GM21447 (cell line): Measurements from ENCODE around the gene TTC28.
A peak's percentile ranks its signal among the peaks of the same experiment; 100 is the strongest.

Source experiments
- ATAC-seq: cut with Tn5 transposase; IDR thresholded peaks from one replicate; pipeline ENCODE4 v1.9.1; 2021; ENCODE audit not compliant: unreplicated experiment

The TTC28 gene

GRCh38 chr22:28297504-28297903 is 382.1 kb downstream of the TTC28 start:
- peak; percentile 65 for ATAC-seq

GRCh38 chr22:28296452-28296851 is 383.2 kb downstream of the TTC28 start:
- no peak for ATAC-seq

- ATAC-seq = no peak
These were observed 396.5 kb downstream of the TTC28 start for GRCh38 chr22:28283068-28283654.

- no peak for ATAC-seq
These were observed 397.1 kb downstream of the TTC28 start for GRCh38 chr22:28282405-28283067.

GRCh38 chr22:28279888-28280287 is 399.8 kb downstream of the TTC28 start:
- ATAC-seq = no peak

GRCh38 chr22:28269277-28269676 is 410.4 kb downstream of the TTC28 start:
- ATAC-seq = no peak

GRCh38 chr22:28268850-28269249 is 410.8 kb downstream of the TTC28 start:
- no peak for ATAC-seq

- ATAC-seq = no peak
These were observed 411.5 kb downstream of the TTC28 start for GRCh38 chr22:28268171-28268570.

GRCh38 chr22:28260619-28261018 is 419.0 kb downstream of the TTC28 start:
- no peak for ATAC-seq

GRCh38 chr22:28259774-28260312 is 419.8 kb downstream of the TTC28 start:
- ATAC-seq = no peak

- no peak for ATAC-seq
These were observed 425.2 kb downstream of the TTC28 start for GRCh38 chr22:28254396-28254795.

- no peak for ATAC-seq
These were observed 427.1 kb downstream of the TTC28 start for GRCh38 chr22:28252539-28252938.

GRCh38 chr22:28250036-28250695 is 429.5 kb downstream of the TTC28 start:
- ATAC-seq = no peak

GRCh38 chr22:28249402-28249801 is 430.2 kb downstream of the TTC28 start:
- ATAC-seq = no peak

- ATAC-seq = no peak
These were observed 431.8 kb downstream of the TTC28 start for GRCh38 chr22:28247667-28248363.

- no peak for ATAC-seq
These were observed 432.5 kb downstream of the TTC28 start for GRCh38 chr22:28247136-28247535.

GRCh38 chr22:28246397-28246796 is 433.2 kb downstream of the TTC28 start:
- ATAC-seq = no peak

GRCh38 chr22:28245579-28246224 is 433.9 kb downstream of the TTC28 start:
- ATAC-seq = no peak

- no peak for ATAC-seq
These were observed 434.9 kb downstream of the TTC28 start for GRCh38 chr22:28244757-28245156.

- no peak for ATAC-seq
These were observed 436.1 kb downstream of the TTC28 start for GRCh38 chr22:28243539-28243938.
